K562 (cell line): ENCODE data around the gene ALOXE3. TPM values are rescaled to one million over a fixed set of nuclear protein-coding genes. Genes with fewer than 3 reads are reported as not detected.

Experiments used
- ARNT ChIP-seq, 2 experiments: fragments of 450-650 bp; IDR thresholded peaks; 2 replicates each; pipeline ENCODE4 v1.6.1; 2016; ENCODE audit warnings: mild to moderate bottlenecking in 1 of 2
- ATF7 ChIP-seq: fragments of 450-650 bp; IDR thresholded peaks from 2 replicates; pipeline ENCODE4 v1.7.1; 2014; ENCODE audit warnings: mild to moderate bottlenecking, moderate library complexity
- BRD4 ChIP-seq: fragments of 200-600 bp; sonication (generic); IDR thresholded peaks from 2 replicates; pipeline ENCODE4 v1.6.1; 2017; ENCODE audit warnings: inconsistent platforms
- BRF1 ChIP-seq: IDR thresholded peaks from 3 replicates; pipeline ENCODE4 v1.6.1; 2011; ENCODE audit warnings: borderline replicate concordance, mild to moderate bottlenecking; ENCODE audit not compliant: insufficient read length; ENCODE audit errors: extremely low read depth
- EP300 ChIP-seq: IDR thresholded peaks from 2 replicates; pipeline ENCODE4 v1.6.1; 2012; ENCODE audit warnings: low read length, improper control_type of control experiment
- GABPB1 ChIP-seq: sonication (generic); formaldehyde crosslinking; IDR thresholded peaks from 2 replicates; pipeline ENCODE4 v1.8.0; 2022; ENCODE audit warnings: mild to moderate bottlenecking, missing genetic modification reagents
- HCFC1 ChIP-seq: IDR thresholded peaks from 2 replicates; pipeline ENCODE4 v1.6.1; 2012; ENCODE audit warnings: low read depth, low read length, improper control_type of control experiment
- KLF16 ChIP-seq: IDR thresholded peaks from 2 replicates; pipeline ENCODE4 v1.6.1; 2016; ENCODE audit warnings: antibody characterized with exemption
- MAFK ChIP-seq: IDR thresholded peaks from 2 replicates; pipeline ENCODE4 v1.6.1; 2011; ENCODE audit warnings: low read length, improper control_type of control experiment
- MCM3 ChIP-seq: fragments of 450-650 bp; IDR thresholded peaks from 2 replicates; pipeline ENCODE4 v1.6.1; 2016
- NELFE ChIP-seq: IDR thresholded peaks from 2 replicates; pipeline ENCODE4 v1.6.1; 2011; ENCODE audit warnings: mild to moderate bottlenecking; ENCODE audit not compliant: insufficient read depth, insufficient read length
- NR2C1 ChIP-seq, 2 experiments: fragments of 450-650 bp; IDR thresholded peaks; 2 replicates each; pipeline ENCODE4 v1.6.1; 2017; ENCODE audit warnings: mild to moderate bottlenecking in 2 of 2, antibody characterized with exemption in 1 of 2, inconsistent platforms in 1 of 2, missing compliant biosample characterization in 1 of 2, missing genetic modification characterization in 1 of 2
- PTRF ChIP-seq: fragments of 450-650 bp; IDR thresholded peaks from 2 replicates; pipeline ENCODE4 v1.6.1; 2016; ENCODE audit warnings: mild to moderate bottlenecking, missing genetic modification characterization, missing compliant biosample characterization
- PYGO2 ChIP-seq: fragments of 450-650 bp; IDR thresholded peaks from 2 replicates; pipeline ENCODE4 v1.6.1; 2016; ENCODE audit warnings: mild to moderate bottlenecking, missing genetic modification characterization, moderate library complexity, missing compliant biosample characterization
- RUNX1 ChIP-seq: sonication (generic); IDR thresholded peaks from 2 replicates; pipeline ENCODE4 v1.6.1; 2016; ENCODE audit warnings: antibody characterized with exemption, low read depth
- SAFB ChIP-seq: fragments of 200-400 bp; formaldehyde crosslinking; IDR thresholded peaks from 2 replicates; pipeline ENCODE4 v1.6.1; 2017; ENCODE audit warnings: low read depth, low read length, borderline replicate concordance
- TBL1XR1 ChIP-seq, 2 experiments: IDR thresholded peaks; 2 replicates each; pipeline ENCODE4 v1.6.1; 2012; ENCODE audit warnings: improper control_type of control experiment in 2 of 2, low read length in 2 of 2, mild to moderate bottlenecking in 1 of 2
- TGIF2 ChIP-seq: sonication (generic); formaldehyde crosslinking; IDR thresholded peaks from 2 replicates; pipeline ENCODE4 v1.8.1; 2022; ENCODE audit warnings: mild to moderate bottlenecking, missing genetic modification reagents, moderate library complexity
- ZNF143 ChIP-seq: sonication (generic); formaldehyde crosslinking; IDR thresholded peaks from 2 replicates; pipeline ENCODE4 v1.9.0; 2022; ENCODE audit warnings: mild to moderate bottlenecking, missing genetic modification reagents
- ZNF384 ChIP-seq: IDR thresholded peaks from 2 replicates; pipeline ENCODE4 v1.6.1; 2012; ENCODE audit warnings: low read depth, low read length, improper control_type of control experiment
- ZNF766 ChIP-seq: fragments of 200-800 bp; sonication (Bioruptor generic); conservative IDR thresholded peaks from 2 replicates; pipeline ENCODE4 v1.6.1; 2016; ENCODE audit warnings: missing genetic modification characterization, missing compliant biosample characterization
- polyA plus RNA-seq, 8 experiments: library from polyadenylated mRNA; depleted of rRNA in 4 of 8; stranded (reverse) in 5 of 8; unstranded in 3 of 8; fragments of >200 nt; fragmentation: Nextera tagmentation in 2 of 8; fragmentation: Illumina TruSeq in 1 of 8; extraction: Ambion mirVana in 2 of 8; extraction: Trizol in 1 of 8; gene quantifications; 2 replicates each; pipeline versions ENCODE4 v1.2.1 to v1.2.3, GENCODE V29; 2011 to 2014; ENCODE audit warnings: inconsistent platforms in 1 of 8, missing spikeins in 1 of 8
- total RNA-seq, 7 experiments: library from RNA; depleted of rRNA in 6 of 7; stranded (reverse); fragments of >200 nt in 6 of 7; fragmentation: Illumina TruSeq in 2 of 7; extraction: Trizol in 2 of 7; gene quantifications; 2 replicates each; pipeline versions ENCODE4 v1.2.1 to v1.2.3, GENCODE V29; 2011 to 2021; ENCODE audit warnings: low replicate concordance in 1 of 7
- TF ChIP-seq, protein P1 (sequence below), 3 experiments: fragments of 200-800 bp in 1 of 3; sonication (Bioruptor generic) in 1 of 3; sonication (generic) in 1 of 3; formaldehyde crosslinking in 1 of 3; IDR thresholded peaks; 2 replicates each; pipeline versions ENCODE4 v1.6.1 to v1.8.0; 2016 to 2022; ENCODE audit warnings: mild to moderate bottlenecking in 2 of 3, missing compliant biosample characterization in 2 of 3, missing genetic modification characterization in 2 of 3, missing genetic modification reagents in 1 of 3
- TF ChIP-seq, protein P2 (sequence below): IDR thresholded peaks from 2 replicates; pipeline ENCODE4 v1.6.1; 2011; ENCODE audit warnings: borderline replicate concordance, low read depth, mild to moderate bottlenecking, moderate library complexity, low read length; ENCODE audit not compliant: insufficient read depth, poor library complexity, severe bottlenecking
- TF ChIP-seq, protein P3 (sequence below), 2 experiments: fragments of 200-800 bp in 1 of 2; sonication (Bioruptor generic) in 1 of 2; sonication (generic) in 1 of 2; formaldehyde crosslinking in 1 of 2; IDR thresholded peaks in 1 of 2; conservative IDR thresholded peaks in 1 of 2; 2 replicates each; pipeline versions ENCODE4 v1.5.0 to v1.6.1; 2016 to 2020; ENCODE audit warnings: missing compliant biosample characterization in 1 of 2, missing genetic modification characterization in 1 of 2, missing genetic modification reagents in 1 of 2

ALOXE3 gene
- total and polyA plus RNA-seq, 9 of the 15 experiments (the other 6 are each of a cell fraction or from before 2014, with no cell fraction given), result 0.04 TPM; not detected in 8

DNA sequence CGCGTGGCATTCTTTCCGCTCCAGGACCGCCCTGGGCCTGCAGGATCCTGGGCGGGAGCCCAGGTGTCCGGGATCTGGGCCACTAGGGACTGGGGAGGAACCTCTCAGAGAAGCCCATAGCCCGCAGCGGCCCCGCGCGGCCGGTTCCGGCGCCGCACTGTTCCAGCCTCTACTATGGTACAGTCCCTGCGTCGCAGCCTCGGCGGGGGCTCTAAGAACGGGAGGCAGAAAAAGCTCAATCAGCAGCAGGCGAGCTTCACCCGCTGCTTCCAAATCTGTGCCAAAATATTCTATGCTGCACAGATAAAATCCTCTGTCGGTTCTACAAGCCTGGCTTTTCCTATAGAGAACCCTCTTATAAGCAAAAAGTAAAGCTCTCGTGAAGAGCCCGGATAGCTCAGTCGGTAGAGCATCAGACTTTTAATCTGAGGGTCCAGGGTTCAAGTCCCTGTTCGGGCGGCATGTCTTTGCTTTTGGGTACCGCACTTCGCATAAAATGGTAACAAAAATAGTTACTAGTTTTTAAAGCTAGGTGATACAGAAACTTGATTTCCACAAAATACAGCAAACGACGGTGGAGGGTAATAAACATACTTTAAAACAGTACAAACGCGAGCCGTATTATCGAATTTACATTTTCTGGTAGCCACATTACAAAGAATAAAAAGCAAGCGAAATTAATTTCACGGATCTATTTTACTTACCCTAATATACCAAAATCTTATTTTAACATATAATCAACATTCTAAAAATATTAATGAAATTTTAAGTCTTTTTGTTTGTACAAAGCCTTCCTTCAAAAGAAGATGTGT lies 661 bp upstream of the ALOXE3 start (continued):
- TF ChIP-seq, protein P1, sequence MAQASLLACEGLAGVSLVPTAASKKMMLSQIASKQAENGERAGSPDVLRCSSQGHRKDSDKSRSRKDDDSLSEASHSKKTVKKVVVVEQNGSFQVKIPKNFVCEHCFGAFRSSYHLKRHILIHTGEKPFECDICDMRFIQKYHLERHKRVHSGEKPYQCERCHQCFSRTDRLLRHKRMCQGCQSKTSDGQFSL (CRISPR knock-in tag; IDR thresholded peaks at IDR 0.05), result no peak
- TF ChIP-seq, protein P1 (tag; IDR thresholded peaks at IDR 0.05), result no peak
- TF ChIP-seq TBL1XR1 (IDR thresholded peaks at IDR 0.05; ENCODE audit: low read length in 2 of 2) (peak in 1 of 2 experiments; percentile 87; a peak in 1 of 4 replicates), MCM3 (no peak), MAFK (no peak), ATF7 (peak; percentile 36; the same call in 1 of the 2 replicates), NR2C1 (IDR thresholded peaks at IDR 0.05) (no peak), NR2C1 (tag; IDR thresholded peaks at IDR 0.05) (no peak), ZNF384 (no peak), NELFE (no peak), EP300 (peak; percentile 32; the same call in 1 of the 2 replicates), RUNX1 (no peak), BRF1 (peak; percentile 31), ARNT (IDR thresholded peaks at IDR 0.05) (0 out of 4 replicates have a peak, but pooled peaks have one; percentile 19 to 54), PTRF (no peak), SAFB (no peak), GABPB1 (CRISPR knock-in tag) (peak; percentile 31; the same call in 1 of the 2 replicates), ZNF143 (CRISPR knock-in tag) (no peak), BRD4 (peak; percentile 90), KLF16 (peak; percentile 42; the same call in 1 of the 2 replicates), ZNF766 (0 out of 2 replicates have a peak, but pooled peaks have one; percentile 15), TGIF2 (CRISPR knock-in tag) (no peak), HCFC1 (no peak), PYGO2 (tag) (no peak)
- TF ChIP-seq, protein P2, sequence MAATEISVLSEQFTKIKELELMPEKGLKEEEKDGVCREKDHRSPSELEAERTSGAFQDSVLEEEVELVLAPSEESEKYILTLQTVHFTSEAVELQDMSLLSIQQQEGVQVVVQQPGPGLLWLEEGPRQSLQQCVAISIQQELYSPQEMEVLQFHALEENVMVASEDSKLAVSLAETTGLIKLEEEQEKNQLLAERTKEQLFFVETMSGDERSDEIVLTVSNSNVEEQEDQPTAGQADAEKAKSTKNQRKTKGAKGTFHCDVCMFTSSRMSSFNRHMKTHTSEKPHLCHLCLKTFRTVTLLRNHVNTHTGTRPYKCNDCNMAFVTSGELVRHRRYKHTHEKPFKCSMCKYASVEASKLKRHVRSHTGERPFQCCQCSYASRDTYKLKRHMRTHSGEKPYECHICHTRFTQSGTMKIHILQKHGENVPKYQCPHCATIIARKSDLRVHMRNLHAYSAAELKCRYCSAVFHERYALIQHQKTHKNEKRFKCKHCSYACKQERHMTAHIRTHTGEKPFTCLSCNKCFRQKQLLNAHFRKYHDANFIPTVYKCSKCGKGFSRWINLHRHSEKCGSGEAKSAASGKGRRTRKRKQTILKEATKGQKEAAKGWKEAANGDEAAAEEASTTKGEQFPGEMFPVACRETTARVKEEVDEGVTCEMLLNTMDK, result peak; percentile 31
- TF ChIP-seq, protein P3, sequence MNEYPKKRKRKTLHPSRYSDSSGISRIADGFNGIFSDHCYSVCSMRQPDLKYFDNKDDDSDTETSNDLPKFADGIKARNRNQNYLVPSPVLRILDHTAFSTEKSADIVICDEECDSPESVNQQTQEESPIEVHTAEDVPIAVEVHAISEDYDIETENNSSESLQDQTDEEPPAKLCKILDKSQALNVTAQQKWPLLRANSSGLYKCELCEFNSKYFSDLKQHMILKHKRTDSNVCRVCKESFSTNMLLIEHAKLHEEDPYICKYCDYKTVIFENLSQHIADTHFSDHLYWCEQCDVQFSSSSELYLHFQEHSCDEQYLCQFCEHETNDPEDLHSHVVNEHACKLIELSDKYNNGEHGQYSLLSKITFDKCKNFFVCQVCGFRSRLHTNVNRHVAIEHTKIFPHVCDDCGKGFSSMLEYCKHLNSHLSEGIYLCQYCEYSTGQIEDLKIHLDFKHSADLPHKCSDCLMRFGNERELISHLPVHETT (CRISPR knock-in tag; conservative IDR thresholded peaks at IDR 0.05 in 1 of 2, IDR thresholded peaks at IDR 0.05 in 1 of 2), result 0 out of 4 replicates have a peak, but pooled peaks of 1 of the 2 experiments have one; percentile 23
